SK-N-SH (cell line): ENCODE data around the gene ALX3. TPM values are rescaled to one million over a fixed set of nuclear protein-coding genes. Genes with fewer than 3 reads are reported as not detected.
"Not testable (repeated sequence)": the region's sequence is repeated elsewhere in the genome, so short reads cannot be mapped to it uniquely, and the experiment has no call there.

ENCODE experiments used
- CTCF ChIA-PET: fragments of 300-600, 350-600 bp; formaldehyde crosslinking; extraction: SDS; loops from one replicate; lab custom pipeline; 2021; lab: Yijun Ruan, JAX
- POLR2A ChIA-PET: fragments of 350-600 bp; sonication (Branson Sonifier 250); formaldehyde crosslinking; extraction: SDS; loops from one replicate; lab custom pipeline; 2020; ENCODE audit warnings: antibody characterized with exemption, inconsistent platforms; lab: Yijun Ruan, JAX
- DNase-seq: peaks from one replicate; pipeline ENCODE4 v3.0.0; 2012
- H2AFZ ChIP-seq: fragments of 200-600 bp; sonication (generic); 2 replicates; pipeline ENCODE4 v1.8.1; 2016; ENCODE audit warnings: antibody characterized with exemption, mild to moderate bottlenecking, low read depth
- H3F3A ChIP-seq: fragments of 200-600 bp; sonication (generic); replicated peaks from 2 replicates; pipeline ENCODE3; 2016; ENCODE audit warnings: antibody characterized with exemption, mild to moderate bottlenecking; ENCODE audit not compliant: insufficient read depth
- H3K27ac ChIP-seq, 2 experiments: fragments of 200-500 bp in 1 of 2; fragments of 200-600 bp in 1 of 2; sonication (Bioruptor generic) in 1 of 2; sonication (generic), shearing (Covaris generic) in 1 of 2; 2 replicates each; pipeline versions ENCODE4 v1.5.1 to v1.6.1; 2014 to 2016; ENCODE audit warnings: low read depth in 2 of 2, inconsistent platforms in 1 of 2, low read length in 1 of 2, mild to moderate bottlenecking in 1 of 2, mixed read lengths in 1 of 2
- H3K27me3 ChIP-seq: fragments of 200-600 bp; sonication (generic), shearing (Covaris generic); 2 replicates; pipeline ENCODE4 v1.6.1; 2016; ENCODE audit warnings: mixed run types; ENCODE audit not compliant: insufficient read depth
- H3K36me3 ChIP-seq, 2 experiments: fragments of 200-500 bp in 1 of 2; fragments of 200-600 bp in 1 of 2; sonication (Bioruptor generic) in 1 of 2; sonication (generic) in 1 of 2; replicated peaks in 1 of 2; 2 replicates each; pipeline versions ENCODE3 to v1.5.1; 2014 to 2016; ENCODE audit warnings: low read length in 1 of 2, mild to moderate bottlenecking in 1 of 2; ENCODE audit not compliant: insufficient read depth in 2 of 2, control insufficient read depth in 1 of 2
- H3K4me1 ChIP-seq, 2 experiments: fragments of 200-500 bp in 1 of 2; fragments of 200-600 bp in 1 of 2; sonication (Bioruptor generic) in 1 of 2; sonication (generic), shearing (Covaris generic) in 1 of 2; 2 replicates each; pipeline versions ENCODE4 v1.5.1 to v1.6.1; 2014 to 2016; ENCODE audit warnings: low read depth in 1 of 2, low read length in 1 of 2, mixed run types in 1 of 2; ENCODE audit not compliant: insufficient read depth in 2 of 2, control insufficient read depth in 1 of 2
- H3K4me2 ChIP-seq: fragments of 200-600 bp; sonication (generic), shearing (Covaris generic); 2 replicates; pipeline ENCODE4 v1.6.1; 2017; ENCODE audit warnings: mixed run types
- H3K4me3 ChIP-seq, 2 experiments: fragments of 200-500 bp in 1 of 2; fragments of 200-600 bp in 1 of 2; sonication (Bioruptor generic) in 1 of 2; sonication (generic), shearing (Covaris generic) in 1 of 2; 2 replicates each; pipeline versions ENCODE4 v1.5.1 to v1.8.1; 2014 to 2016; ENCODE audit warnings: low read depth in 2 of 2, inconsistent platforms in 1 of 2, low read length in 1 of 2, mild to moderate bottlenecking in 1 of 2, mixed read lengths in 1 of 2, moderate library complexity in 1 of 2
- H3K79me2 ChIP-seq: fragments of 200-600 bp; sonication (generic); 2 replicates; pipeline ENCODE4 v1.8.1; 2017; ENCODE audit warnings: mild to moderate bottlenecking; ENCODE audit not compliant: insufficient read depth
- H3K9ac ChIP-seq: fragments of 200-600 bp; sonication (generic); 2 replicates; pipeline ENCODE4 v1.6.1; 2017; ENCODE audit warnings: mixed run types
- H3K9me2 ChIP-seq: fragments of 200-600 bp; sonication (generic); 2 replicates; pipeline ENCODE4 v1.6.1; 2017; ENCODE audit warnings: mixed run types
- H3K9me3 ChIP-seq: fragments of 200-600 bp; sonication (generic); 2 replicates; pipeline ENCODE4 v1.6.1; 2017; ENCODE audit warnings: mixed run types, mild to moderate bottlenecking, moderate library complexity
- H4K20me1 ChIP-seq: fragments of 200-600 bp; sonication (generic); 2 replicates; pipeline ENCODE4 v1.6.1; 2017; ENCODE audit warnings: mild to moderate bottlenecking, mixed run types; ENCODE audit not compliant: insufficient read depth
- ELF1 ChIP-seq: IDR thresholded peaks from 2 replicates; pipeline ENCODE4 v1.4.0; 2012
- FOXJ3 ChIP-seq: sonication (generic); formaldehyde crosslinking; IDR thresholded peaks from 2 replicates; pipeline ENCODE4 v1.5.1; 2020; ENCODE audit warnings: mild to moderate bottlenecking, missing genetic modification reagents
- GATA2 ChIP-seq: sonication (generic); formaldehyde crosslinking; IDR thresholded peaks from 2 replicates; pipeline ENCODE4 v1.5.0; 2020; ENCODE audit warnings: mild to moderate bottlenecking, missing genetic modification reagents
- MEF2A ChIP-seq: IDR thresholded peaks from 2 replicates; pipeline ENCODE4 v1.4.0; 2012; ENCODE audit warnings: low read depth, borderline replicate concordance
- WGBS: methylation state at CpG from one replicate; pipeline ENCODE4 v1.1.6; 2017; ENCODE audit warnings: low lambda C conversion rate; 5-methylcytosine and 5-hydroxymethylcytosine counted together
- polyA plus RNA-seq, 3 experiments: library from polyadenylated mRNA; depleted of rRNA; stranded (reverse); fragments of >200 nt; gene quantifications; 2 replicates each; pipeline ENCODE4 v1.2.3, GENCODE V29; 2012
- TF ChIP-seq, protein P1 (sequence below): IDR thresholded peaks from 2 replicates; pipeline ENCODE4 v1.4.0; 2012; ENCODE audit warnings: low read depth, borderline replicate concordance
- TF ChIP-seq, protein P2 (sequence below): fragments of 150-350 bp; IDR thresholded peaks from 2 replicates; pipeline ENCODE4 v1.6.1; 2016; ENCODE audit warnings: mild to moderate bottlenecking, low read depth, low read length
- TF ChIP-seq, protein P3 (sequence below): fragments of 150-350 bp; IDR thresholded peaks from 2 replicates; pipeline ENCODE4 v1.6.1; 2017; ENCODE audit warnings: antibody characterized with exemption, low read length, low read depth, borderline replicate concordance

Gene ALX3
- polyA plus RNA-seq, 1 of the 3 experiments (the other 2 are of a cell fraction): not detected

DNA sequence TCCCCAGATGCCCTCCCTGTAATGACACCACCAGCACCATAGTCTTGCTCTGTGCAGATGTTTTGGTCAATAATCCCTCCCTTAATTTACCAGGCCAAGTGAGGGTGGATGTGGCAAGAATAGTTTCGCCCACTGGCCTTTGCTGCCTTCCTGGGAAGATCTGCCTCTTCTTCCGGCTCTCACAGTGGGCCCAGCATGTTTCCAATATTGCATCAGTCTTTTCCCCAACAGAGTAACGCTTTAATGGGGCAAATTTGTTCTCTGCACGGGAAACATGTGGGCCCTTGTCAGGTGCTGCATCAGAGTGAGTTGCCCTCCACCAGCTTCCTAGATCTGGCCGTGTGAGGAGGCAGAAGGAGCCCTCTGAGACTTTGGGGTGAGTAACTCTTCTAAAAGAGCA, 12.0 kb upstream of the ALX3 start (continued):
- TF ChIP-seq, protein P1, sequence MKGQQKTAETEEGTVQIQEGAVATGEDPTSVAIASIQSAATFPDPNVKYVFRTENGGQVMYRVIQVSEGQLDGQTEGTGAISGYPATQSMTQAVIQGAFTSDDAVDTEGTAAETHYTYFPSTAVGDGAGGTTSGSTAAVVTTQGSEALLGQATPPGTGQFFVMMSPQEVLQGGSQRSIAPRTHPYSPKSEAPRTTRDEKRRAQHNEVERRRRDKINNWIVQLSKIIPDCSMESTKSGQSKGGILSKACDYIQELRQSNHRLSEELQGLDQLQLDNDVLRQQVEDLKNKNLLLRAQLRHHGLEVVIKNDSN: no peak
- TF ChIP-seq ELF1: no peak
- TF ChIP-seq, all 33 proteins: peak for 0

DNA sequence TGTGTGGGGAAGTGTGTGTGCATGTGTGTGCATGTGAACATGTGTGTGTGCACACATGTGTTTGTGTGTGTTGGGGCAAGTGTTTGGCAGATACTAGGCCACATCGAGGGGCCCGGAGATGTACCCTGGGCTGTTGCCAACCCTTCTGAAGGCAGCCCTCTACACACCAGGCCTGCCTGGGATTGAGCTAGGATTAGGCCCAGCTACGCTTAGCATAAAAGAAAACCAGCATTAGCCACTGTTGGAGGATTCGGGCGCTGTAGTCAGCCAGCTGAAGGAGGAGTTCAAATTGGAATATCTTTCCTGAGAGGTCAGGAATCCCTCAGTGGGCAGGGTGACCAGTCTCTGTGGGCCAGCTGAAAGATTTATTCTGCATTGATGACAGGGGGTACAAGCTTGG, 10.6 kb upstream of the ALX3 start:
- DNase-seq: no peak
- 79% methylated on average over 4 of the region's 5 CpGs for WGBS
- Histone ChIP-seq H3K9me2 (no peaks in the 10 kb centered on the region), H3F3A (no peaks in the 10 kb centered on the region), H3K36me3 (no peaks in the 10 kb centered on the region), H3K4me2 (no peak overlapping the region), H3K9me3 (no peaks in the 10 kb centered on the region), H3K4me1 (peaks cover 0 to 7% of the 10 kb centered on the region in 2 experiments; a peak in 1 of 4 replicates), H3K79me2 (no peaks in the 10 kb centered on the region), H2AFZ (no peak overlapping the region), H3K27me3 (no peaks in the 10 kb centered on the region), H3K27ac (no peak overlapping the region; a peak in 1 of 4 replicates), H4K20me1 (no peaks in the 10 kb centered on the region), H3K9ac (no peak overlapping the region), H3K4me3 (no peak overlapping the region)
- TF ChIP-seq MEF2A (no peak), FOXJ3 (no peak), GATA2 (no peak)
- TF ChIP-seq, protein P2, sequence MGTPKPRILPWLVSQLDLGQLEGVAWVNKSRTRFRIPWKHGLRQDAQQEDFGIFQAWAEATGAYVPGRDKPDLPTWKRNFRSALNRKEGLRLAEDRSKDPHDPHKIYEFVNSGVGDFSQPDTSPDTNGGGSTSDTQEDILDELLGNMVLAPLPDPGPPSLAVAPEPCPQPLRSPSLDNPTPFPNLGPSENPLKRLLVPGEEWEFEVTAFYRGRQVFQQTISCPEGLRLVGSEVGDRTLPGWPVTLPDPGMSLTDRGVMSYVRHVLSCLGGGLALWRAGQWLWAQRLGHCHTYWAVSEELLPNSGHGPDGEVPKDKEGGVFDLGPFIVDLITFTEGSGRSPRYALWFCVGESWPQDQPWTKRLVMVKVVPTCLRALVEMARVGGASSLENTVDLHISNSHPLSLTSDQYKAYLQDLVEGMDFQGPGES: no peak
- TF ChIP-seq, protein P3, sequence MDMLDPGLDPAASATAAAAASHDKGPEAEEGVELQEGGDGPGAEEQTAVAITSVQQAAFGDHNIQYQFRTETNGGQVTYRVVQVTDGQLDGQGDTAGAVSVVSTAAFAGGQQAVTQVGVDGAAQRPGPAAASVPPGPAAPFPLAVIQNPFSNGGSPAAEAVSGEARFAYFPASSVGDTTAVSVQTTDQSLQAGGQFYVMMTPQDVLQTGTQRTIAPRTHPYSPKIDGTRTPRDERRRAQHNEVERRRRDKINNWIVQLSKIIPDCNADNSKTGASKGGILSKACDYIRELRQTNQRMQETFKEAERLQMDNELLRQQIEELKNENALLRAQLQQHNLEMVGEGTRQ: no peak
- POLR2A ChIA-PET: no interaction called here
- CTCF ChIA-PET: interaction anchor here (0.6 to 51.7 kb wide), 6 partner anchors 10 to 232 kb away, joined by 3 to 1768 read pairs (median 8); partner anchors contain the start of gene STRIP1

DNA sequence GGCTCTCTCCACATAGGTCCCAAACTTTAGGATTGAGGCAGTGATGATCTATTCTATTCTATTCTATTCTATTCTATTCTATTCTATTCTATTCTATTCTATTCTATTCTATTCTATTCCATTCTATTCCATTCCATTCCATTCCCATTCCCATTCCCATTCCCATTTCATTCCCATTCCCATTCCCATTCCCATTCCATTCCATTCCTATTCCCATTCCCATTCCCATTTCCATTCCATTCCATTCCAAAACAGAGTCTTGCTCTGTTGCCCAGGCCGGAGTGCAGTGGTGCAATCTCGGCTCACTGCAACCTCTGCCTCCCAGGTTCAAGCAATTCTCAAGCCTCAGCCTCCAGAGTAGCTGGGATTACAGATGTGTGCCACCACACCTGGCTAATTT, 9.5 kb upstream of the ALX3 start:
- H2AFZ ChIP-seq, DNase-seq, H3K4me1 ChIP-seq, H3K27me3 ChIP-seq, POLR2A ChIA-PET, H3K9me3 ChIP-seq, H3K4me3 ChIP-seq, H3K9me2 ChIP-seq, H3K27ac ChIP-seq, H4K20me1 ChIP-seq, H3K9ac ChIP-seq, H3K4me2 ChIP-seq, H3K79me2 ChIP-seq, H3F3A ChIP-seq, H3K36me3 ChIP-seq: not testable (repeated sequence)
- 86% methylated on average over 2 of the region's 2 CpGs for WGBS
- CTCF ChIA-PET: interaction anchor here (2.1 to 51.7 kb wide), 3 partner anchors 8 to 31 kb away, joined by 14 to 1768 read pairs (median 20); partner anchors contain the start of gene STRIP1
